Sciatic nerve (tissue), 2 donors: Measurements from ENCODE around the gene TLCD2. TPM values are rescaled to one million over a fixed set of nuclear protein-coding genes. Genes with fewer than 3 reads are reported as not detected.
"Not testable (repeated sequence)": the region's sequence is repeated elsewhere in the genome, so short reads cannot be mapped to it uniquely, and the experiment has no call there.

ENCODE experiments used
- ATAC-seq: fragments of 200-7000 bp; cut with Tn5 transposase; one replicate; pipeline ENCODE4 v1.9.1; 2020; ENCODE audit warnings: mild to moderate bottlenecking, moderate library complexity
- DNase-seq: peaks from one replicate; pipeline ENCODE4 v3.0.0-alpha.2; 2020; ENCODE audit warnings: low spot score
- intact Hi-C: fragments of 100-400 bp; cut with DNase I; formaldehyde crosslinking; loops from one replicate; pipeline ENCODE4 v1.14.2; 2022
- total RNA-seq: library from RNA; stranded (reverse); fragmentation: NEBNext Ultra II Directional; extraction: Animal tissue kit (Norgen Biotek cat#: 25700); gene quantifications from one replicate; pipeline ENCODE4 v1.2.1, GENCODE V29; 2021
- donor health status: DM: no; HTN: no; CAD: no.
- donor health status: DM: no; HTN: no; CAD: no.

TLCD2 gene
- total RNA-seq, 1 donor from 2014 or later: 13.6 TPM

DNA sequence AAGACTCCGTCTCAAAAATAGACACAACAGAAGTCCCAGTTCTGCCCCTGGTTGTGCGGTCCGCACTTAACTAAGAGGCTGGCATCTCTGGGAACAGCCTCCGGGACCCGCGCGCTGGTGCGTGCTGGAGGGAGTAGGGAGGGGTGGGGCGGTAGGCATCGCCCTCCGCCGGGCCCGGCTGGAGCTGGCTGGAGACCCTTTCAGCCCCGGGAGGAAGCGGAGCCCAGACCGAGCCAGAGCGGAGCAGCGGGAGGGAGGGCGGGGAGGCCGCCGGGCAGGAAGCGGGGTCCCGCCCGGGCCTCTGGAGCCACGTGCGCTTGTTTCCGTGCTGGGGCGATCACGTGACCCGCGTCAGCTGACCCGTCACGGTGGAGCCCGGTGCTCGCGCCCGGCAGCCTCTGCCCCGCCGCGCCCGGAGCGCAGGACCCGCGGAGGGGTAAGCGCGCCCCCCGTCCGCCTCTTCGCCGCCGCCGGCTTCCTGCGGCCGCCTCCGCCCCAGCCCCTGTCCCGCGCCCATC lies 14.2 kb upstream of the TLCD2 start, which contains the start of gene WDR81:
TSS of gene WDR81 (plus strand) at position 354 of the 518 bp plus-strand sequence. CDS start 256 bp downstream, outside the sequence.
- ATAC-seq: peak; percentile 85
- intact Hi-C loops: loop anchor here (10.0 kb wide), 2 partner anchors 60 to 150 kb away; no protein-coding TSS in a partner anchor
- peak; percentile 97 for DNase-seq

DNA sequence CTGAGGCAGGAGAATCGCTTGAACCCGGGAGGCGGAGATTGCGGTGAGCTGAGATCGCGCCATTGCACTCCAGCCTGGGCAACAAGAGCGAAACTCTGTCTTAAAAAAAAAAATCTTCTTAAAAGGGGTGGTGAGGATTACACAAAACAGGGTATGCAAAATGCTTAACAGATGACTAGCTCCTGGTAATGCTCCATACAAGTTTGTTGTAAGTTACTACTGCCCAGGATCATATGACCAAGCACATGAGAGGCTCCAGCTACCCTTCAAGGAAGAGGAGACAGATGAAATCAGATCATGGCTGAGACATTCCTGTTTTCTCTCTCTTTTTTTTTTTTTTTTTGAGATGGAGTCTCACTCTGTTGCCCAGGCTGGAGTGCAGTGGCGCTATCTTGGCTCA lies 11.8 kb upstream of the TLCD2 start:
- not testable (repeated sequence) for DNase-seq, ATAC-seq
- intact Hi-C loops: loop anchor here (10.0 kb wide), 2 partner anchors 63 to 147 kb away; no protein-coding TSS in a partner anchor

DNA sequence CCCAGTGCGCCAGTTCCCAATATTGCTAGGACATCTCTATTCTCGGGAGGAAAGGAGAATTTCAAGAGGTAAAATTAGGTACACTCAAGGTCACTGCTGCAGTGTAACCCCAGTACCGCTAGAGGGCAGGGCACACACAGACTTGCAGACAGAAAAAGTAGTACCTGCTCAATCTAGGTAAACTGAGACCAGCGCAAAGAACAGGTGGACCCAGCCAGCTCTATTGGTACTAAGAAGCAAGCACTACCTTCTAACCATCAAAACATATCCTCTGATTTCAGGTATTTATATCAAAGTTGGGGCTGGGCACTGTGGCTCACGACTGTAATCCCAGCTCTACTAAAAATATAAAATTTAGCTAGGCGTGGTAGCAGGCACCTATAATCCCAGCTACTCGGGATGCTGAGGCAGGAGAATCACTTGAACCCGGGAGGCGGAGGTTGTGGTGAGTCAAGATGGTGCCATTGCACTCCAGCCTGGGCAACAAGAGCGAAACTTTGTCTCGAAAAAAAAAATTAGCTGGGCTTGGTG lies 10.7 kb upstream of the TLCD2 start:
- DNase-seq (peak; percentile 80), ATAC-seq (no peak)
- intact Hi-C loops: loop anchor here (10.0 kb wide), 2 partner anchors 64 to 146 kb away; no protein-coding TSS in a partner anchor

DNA sequence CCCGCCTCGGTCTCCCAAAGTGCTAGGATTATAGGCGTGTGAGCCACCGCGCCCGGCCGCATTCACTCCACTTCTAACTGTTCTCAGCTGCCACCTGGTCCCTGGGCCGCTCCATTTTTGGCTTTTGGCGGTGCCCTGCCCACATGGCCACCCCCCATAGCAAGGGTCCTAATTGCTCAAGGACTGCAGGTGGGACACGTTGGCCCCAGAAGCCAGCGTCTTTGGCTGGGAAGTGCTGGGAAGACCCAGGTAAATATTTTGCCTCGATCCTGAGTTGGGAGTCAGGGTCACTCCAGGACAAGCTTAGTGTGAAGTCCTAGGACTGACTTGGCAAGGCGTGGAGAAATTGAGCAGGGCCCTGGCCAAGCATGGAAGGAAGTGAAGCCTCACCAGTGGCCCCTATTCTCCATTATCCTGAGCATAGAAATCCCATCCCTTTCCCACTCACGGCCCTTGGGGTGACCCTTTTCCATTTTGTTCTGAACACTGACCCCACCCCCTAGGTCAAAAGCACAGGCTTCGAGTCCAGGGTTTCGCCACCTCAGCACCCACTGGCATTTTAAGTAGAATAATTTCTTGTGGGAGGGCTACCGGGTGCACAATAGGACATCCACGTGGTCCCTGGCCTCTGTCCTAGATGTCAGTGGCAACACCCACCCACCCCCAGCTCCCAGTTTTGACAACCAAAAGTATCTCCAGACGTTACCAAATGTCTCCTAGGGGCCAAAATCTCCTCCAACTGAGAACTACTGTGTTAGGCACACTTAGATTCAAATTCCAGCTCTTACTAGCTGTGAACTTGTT lies 8.4 kb upstream of the TLCD2 start:
- ATAC-seq (no peak), DNase-seq (peak; percentile 58)

DNA sequence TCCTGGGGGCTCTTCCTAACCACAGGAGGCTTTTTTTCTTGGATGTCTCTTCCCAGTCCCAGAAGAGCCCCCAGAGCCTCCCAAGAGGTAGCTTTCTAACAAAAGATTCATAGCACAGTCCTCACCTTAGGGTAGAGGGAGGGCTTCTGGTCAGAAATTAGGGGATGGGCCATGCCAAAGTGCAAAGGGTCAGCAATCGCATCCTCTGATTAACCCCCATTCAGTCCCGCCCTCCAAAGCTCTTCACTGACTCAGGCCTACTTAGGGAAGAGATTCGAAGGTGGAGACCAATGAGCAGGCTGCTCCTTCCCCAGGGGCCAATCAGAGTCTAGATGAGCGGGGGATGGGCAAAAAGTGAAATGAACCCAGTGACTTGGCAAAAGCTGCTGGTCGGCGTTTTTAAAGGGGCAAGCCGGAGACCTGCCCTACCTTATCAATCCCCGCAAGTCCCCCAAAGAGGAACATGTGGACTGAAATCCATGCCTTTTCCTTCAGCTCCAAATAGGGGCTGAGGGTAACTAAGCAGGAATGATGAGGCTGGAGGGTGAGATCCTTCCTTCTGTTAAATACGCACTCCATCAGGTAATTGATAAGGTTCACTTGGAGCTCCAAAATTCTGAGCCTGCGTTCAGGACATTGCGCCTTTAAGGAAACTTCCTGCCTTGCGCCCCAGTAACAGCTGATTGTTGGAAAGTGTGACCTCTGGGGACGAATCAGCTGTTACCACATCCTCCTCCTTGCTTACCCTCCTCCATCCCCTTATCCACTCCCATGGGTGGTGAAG lies 6.9 kb upstream of the TLCD2 start:
- intact Hi-C loops: no loop called here
- ATAC-seq: peak; percentile 67
- peak; percentile 91 for DNase-seq

More for the DNA sequence above, 8.4 kb upstream of the TLCD2 start:
- intact Hi-C loops: no loop called here

DNA sequence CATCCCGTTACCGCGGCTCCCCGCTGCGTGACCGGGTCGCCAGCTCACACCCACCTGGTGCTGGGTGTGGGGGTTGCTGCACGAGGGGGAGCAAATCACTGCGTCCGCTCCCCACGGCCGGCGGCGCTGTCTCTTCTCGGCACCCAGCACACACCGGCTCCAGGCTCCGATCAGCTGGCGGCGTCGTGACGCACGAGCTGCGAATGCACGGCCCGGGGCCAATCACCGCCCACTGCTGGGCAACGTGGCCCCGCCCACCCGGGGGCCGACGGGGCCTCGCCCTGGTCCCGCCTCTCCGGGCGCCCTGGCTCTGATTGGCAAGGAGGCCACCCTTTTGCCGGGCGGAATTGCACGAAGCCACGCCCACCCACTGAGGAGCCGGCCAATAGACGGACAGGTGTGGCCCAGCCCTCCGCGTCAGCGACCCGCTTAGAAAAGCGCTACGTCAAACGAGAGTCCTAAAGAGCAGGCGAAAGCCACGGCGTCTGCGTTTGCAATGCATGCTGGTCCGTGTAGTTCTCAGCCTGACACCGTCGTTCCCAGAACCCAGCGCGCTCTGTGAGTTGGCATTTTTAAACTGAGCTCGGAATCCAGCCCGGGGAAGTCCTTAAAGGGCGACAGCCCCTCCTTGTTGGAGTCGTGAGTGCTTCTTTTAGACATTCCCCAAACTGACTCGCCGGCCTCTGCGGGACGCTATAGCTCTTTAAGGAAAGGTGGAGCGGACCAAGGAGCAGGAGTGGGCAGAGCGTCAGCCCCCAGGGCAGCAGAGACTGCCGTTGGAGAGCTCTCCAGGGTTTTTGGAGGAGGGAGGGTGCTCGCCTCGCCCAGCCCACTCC lies 6.1 kb upstream of the TLCD2 start:
- peak; percentile 85 for ATAC-seq
- intact Hi-C loops: no loop called here
- DNase-seq: peak; percentile 100

DNA sequence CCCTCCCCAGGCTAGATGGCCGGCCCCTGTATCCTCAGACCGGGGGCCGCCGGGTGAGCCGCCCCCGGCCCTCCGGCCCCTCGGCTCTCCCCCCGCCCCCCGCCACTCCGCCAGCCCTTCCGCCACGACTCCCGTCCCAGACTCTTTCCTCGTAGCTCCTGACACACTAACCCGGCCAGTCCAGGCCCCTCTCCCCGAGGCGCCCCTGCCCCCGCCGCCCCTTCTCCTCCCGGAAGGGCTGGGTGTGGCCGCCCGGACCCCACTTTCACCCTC lies 5.6 kb upstream of the TLCD2 start:
- DNase-seq (no peak), ATAC-seq (no peak)
- intact Hi-C loops: no loop called here

DNA sequence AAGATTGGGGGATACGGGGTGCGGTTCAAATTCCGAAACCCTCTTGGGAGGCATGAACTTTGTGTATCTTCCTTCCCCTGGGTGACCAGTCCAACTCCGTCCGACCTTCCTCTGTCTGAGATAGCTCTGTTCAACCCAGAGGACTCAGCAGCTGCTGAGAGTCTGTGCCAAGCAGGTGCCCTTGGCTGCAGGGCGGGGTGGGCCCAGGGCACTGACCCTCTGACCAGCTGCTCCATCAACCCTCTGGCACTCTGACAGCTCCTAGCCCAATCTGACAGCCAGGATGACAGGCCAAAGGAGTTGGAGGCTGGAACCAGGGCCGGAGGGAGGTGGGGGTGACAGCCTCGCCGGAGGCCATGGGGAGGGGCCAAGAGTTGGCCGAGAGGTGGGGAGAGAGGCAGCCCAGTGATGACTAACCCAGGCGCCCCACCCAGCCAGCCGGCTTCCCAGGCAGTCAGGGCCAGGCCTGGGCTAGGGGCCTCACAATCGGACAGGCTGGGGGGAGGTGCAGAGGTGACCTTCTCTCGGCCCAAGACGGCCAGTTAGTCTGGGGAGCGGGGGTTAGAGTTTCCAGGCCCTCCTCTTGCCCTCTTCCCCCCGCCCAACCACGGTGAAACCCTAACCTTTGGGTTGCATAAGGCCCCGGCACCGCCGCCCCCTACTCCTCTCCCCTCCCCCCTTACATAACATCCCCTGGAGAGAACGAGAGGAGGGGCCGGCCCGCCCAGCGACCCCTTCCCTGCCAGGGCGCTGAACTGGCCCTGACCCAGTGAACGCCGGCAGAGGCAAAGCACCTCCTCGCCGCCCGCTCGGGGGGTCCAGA lies 5.0 kb upstream of the TLCD2 start:
- intact Hi-C loops: no loop called here
- peak; percentile 91 for DNase-seq

DNA sequence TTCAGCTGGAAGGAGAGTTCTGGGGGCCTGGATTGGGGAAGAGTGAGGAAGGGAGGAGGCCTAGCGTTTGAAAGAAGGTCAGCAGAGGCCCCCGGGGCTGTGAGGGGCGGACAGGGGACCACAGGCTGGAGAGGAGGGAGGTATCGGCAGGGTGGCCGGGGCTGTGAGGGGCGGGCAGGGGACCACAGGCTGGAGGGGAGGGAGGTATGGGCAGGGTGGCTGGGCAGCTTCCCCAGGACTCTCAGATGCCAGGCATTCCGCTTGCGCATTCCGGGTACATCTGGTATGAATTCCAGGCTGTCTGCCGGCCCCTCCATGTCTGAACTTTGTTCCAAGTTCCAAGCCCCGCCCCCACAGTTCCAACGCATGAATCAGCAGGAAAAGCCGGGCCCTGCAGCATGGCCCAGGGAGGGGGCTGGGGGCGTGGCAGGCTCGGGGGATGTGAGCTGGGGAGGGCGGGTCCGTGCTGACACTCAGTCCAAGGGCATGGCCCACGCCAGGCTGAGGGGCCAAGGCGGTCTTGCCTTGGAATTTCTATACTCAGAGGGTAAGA lies 4.3 kb upstream of the TLCD2 start:
- DNase-seq (peak; percentile 99), ATAC-seq (peak; percentile 70)
- intact Hi-C loops: no loop called here

More for the DNA sequence above, 5.0 kb upstream of the TLCD2 start:
- peak; percentile 59 for ATAC-seq

DNA sequence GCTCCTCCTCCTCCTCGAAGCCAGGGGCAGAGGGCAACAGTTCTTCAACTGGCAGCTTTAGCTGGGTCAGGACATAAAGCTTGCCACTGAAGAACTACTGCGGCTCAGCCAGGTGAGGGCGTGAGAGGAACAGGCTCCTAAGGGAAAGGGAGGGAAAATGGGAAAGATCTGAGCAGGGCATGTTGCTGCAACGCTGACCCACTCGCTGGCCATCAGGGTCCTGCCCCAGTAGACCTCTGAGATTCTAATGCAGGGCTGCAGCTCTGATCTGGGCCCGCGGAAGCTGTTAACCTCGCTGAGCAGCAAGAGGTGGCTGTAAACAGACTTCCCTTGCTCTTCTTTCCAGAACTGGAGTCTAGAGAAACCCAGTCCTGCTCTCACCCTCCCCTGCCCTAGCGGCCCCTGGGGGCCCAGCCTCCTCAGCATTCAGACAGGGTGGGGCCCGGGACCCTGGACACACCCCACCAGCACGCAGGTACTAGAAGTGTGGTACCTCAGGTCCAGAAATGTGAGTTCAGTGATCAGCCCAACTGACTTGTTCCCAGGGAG lies 3.8 kb upstream of the TLCD2 start:
- no peak for DNase-seq
- no peak for ATAC-seq
- intact Hi-C loops: no loop called here

DNA sequence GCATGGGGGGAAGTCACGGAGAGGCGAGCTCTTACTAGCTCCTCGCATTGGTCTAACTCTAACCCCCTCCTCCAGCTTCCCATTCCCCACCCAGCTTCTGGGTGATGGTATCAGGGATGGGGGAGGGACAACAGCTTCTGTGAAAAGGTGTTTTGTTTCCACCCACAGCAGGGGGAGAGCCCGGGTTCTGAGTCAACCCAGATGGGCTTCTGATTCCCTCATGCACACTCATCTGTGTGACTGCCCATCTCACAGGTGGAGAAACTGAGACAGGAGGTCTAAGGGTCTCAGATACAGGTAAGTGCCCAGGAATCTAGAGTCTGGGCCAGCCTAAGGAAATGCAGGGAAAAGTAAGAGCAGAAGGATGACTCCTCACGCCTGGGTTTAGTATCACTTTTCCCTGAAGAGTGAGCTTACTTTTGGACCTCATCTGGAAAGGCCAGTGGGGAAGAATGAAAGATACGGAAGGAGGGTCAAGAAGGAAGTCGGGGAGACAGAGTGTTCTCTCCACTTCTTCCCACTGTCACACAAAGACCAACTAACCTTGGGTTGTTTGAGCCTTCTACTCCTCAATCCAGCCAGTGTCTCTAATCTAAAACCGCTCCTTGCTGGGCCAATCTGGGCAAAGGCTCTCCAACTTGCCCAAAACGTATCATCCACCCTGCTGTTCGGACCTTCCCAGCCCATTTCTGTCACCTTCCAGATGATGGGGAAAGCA lies 3.1 kb upstream of the TLCD2 start:
- ATAC-seq (no peak), DNase-seq (no peak)
- intact Hi-C loops: no loop called here

DNA sequence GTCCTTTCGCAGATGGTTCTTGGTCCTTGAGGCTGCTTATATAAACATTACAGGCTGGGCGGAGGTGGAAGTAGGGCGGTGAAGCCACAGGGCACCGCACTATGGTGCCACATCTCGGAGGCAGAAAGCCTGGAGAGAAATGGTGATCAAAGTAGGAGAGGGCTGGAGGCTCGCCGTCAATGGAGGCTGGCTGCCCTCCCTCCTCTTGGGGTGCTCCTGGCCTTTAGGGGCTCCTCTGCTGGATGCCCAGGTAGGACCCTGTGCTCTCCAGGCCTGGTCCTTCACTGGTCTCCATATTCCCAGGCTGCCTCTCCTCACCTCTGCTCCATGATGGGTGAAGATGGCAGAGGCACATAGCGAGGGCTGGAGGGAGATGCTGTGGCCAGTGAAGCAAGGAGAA lies 2.1 kb upstream of the TLCD2 start:
- intact Hi-C loops: no loop called here
- ATAC-seq: no peak
- DNase-seq: no peak

DNA sequence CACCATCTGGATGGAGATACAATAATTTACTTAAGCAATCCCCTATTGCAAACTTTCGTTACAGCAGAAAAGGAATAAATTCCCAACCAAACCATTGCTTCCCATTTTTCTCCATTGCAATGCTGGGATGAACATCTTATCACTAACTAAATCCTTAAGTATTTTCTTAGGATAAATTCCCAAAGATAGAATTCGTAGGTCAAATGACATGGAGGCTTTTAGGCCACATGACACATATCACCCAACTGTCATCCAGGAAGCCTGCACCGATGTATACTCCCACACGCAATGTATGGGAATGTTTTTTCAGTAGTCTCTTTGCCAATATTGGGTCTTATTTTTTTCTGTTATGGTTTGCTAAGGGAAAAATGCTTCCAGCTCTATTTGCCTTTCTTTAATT lies 1.6 kb upstream of the TLCD2 start:
- ATAC-seq: no peak
- no peak for DNase-seq
- intact Hi-C loops: no loop called here

DNA sequence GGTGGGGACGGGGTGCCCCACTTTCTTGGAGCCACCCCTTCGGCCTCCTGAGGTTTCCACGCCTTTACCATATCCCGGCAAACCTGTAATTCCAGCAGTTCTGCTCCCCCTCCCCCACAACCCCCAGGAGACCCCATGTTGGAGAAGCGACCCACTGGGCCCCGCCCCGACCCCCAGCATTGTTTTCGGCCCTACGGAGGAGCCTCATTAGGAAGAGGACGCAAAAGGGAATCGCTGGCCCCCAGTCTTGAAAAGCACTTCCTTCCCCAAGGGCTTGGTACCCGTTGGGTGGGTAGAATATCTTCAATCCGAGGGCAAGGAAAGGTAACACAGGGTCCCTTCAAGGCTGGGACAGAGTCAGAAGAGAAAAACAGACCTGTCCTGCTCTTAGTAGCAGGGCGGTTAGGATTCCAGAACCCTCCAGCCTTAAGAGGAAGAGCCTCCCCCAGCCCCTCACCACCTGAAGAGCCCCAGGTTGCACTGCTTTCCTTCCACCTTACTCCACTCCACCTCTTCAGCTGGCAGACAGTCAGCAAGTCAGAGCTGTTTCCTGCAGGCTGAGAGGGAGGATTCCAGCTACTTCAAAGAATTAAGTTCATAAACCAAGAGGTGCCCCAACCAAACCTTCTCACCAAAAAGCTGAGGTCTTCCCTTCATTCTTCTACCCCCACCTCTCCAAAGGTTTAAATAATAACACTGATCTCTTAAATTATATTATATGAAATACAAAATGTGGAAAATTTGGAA lies 803 bp upstream of the TLCD2 start:
- DNase-seq (no peak), ATAC-seq (no peak)
- intact Hi-C loops: no loop called here

DNA sequence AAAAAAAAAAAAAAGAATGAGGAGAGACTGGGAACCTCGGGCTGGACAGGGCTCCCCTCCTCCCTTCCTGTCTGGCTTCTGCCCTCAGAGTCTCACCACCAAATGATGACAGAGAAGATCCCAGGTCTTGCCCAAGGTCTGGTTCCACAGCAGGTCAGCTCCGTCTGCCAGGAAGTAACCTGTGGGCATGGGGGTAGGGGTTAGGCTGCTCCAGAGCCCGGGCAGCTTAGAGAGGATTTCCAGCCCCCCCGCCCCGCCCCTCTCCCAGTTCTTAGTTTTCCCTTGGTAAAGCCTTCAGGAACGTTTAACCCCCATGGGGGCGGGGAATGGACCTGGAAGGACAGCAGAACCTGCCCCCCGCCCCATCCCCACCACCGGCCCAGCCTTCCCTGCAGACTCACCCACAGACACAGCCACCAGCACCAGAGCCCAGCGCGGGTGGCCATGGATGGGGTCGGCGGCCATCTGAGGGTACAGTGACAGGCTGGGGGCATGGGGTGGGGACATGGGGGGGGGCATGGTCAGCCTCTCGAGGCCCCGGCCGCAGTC lies 700 bp downstream of the TLCD2 start:
- ATAC-seq (no peak), DNase-seq (no peak)
- intact Hi-C loops: no loop called here
